ENCODE measurements around the gene MRPL1. TPM values are rescaled to one million over a fixed set of nuclear protein-coding genes. Genes with fewer than 3 reads are reported as not detected.

The MRPL1 gene
- total and polyA plus RNA-seq, 9 of the 15 experiments (the other 6 are each of a cell fraction or from before 2014, with no cell fraction given) = 38.4 to 75.7 (median 63.7) TPM

GRCh38 chr4:77818602-77819403, 43.8 kb upstream of the MRPL1 start, which contains the start of gene CNOT6L (continued):
- TF ChIP-seq ZNF592 (IDR thresholded peaks at IDR 0.05) (no peak), ZNF212 (CRISPR knock-in tag; IDR thresholded peaks at IDR 0.05) (no peak), NRF1 (conservative IDR thresholded peaks at IDR 0.05 in 1 of 2, IDR thresholded peaks at IDR 0.05 in 1 of 2) (peak; percentile 70 to 75), ZNF134 (CRISPR knock-in tag; conservative IDR thresholded peaks at IDR 0.05) (0 out of 2 replicates have a peak, but pooled peaks have one; percentile 34), ZBTB9 (CRISPR knock-in tag; IDR thresholded peaks at IDR 0.05) (peak; percentile 42; the same call in 1 of the 2 replicates), RBFOX2 (IDR thresholded peaks at IDR 0.05; ENCODE audit: low read depth, low read length) (peak; percentile 74), MAZ (CRISPR knock-in tag; conservative IDR thresholded peaks at IDR 0.05 in 1 of 2, IDR thresholded peaks at IDR 0.05 in 1 of 2) (peak; percentile 35 to 58; a peak in 2 of 4 replicates), NCOA1 (IDR thresholded peaks at IDR 0.05; ENCODE audit: low read depth) (no peak), KAT7 (CRISPR knock-in tag; IDR thresholded peaks at IDR 0.05; ENCODE audit: borderline replicate concordance) (no peak; the same call in 1 of the 2 replicates), SIN3B (IDR thresholded peaks at IDR 0.05; ENCODE audit: low read depth) (peak; percentile 35; the same call in 1 of the 2 replicates), NCOA2 (IDR thresholded peaks at IDR 0.05; ENCODE audit: partially characterized antibody in 2 of 2) (no peak), ZNF76 (CRISPR knock-in tag; IDR thresholded peaks at IDR 0.05; ENCODE audit: borderline replicate concordance) (0 out of 2 replicates have a peak, but pooled peaks have one; percentile 19), SNIP1 (IDR thresholded peaks at IDR 0.05; ENCODE audit: low read depth) (peak; percentile 85; the same call in 1 of the 2 replicates), NR1H2 (CRISPR knock-in tag; IDR thresholded peaks at IDR 0.05) (no peak)

Measured in K562 (cell line).